Body of pancreas (tissue), 4 donors: Measurements from ENCODE around the gene PTPRM.

Source experiments
- CTCF ChIP-seq, 7 experiments: fragments of 450-650 bp in 4 of 7; fragments of 200-600 bp in 3 of 7; sonication (generic) in 3 of 7; IDR thresholded peaks; one replicate each; pipeline ENCODE4 v1.5.1; 2016 to 2019; ENCODE audit warnings: antibody characterized with exemption in 7 of 7
- POLR2A ChIP-seq, 3 donors: fragments of 450-650 bp; IDR thresholded peaks; one replicate each; pipeline ENCODE4 v1.6.1; 2016; ENCODE audit warnings: antibody characterized with exemption in 3 of 3, mild to moderate bottlenecking in 2 of 3

GRCh38 chr18:8287196-8287885 is 720.2 kb downstream of the PTPRM start:
- TF ChIP-seq CTCF (IDR thresholded peaks at IDR 0.05), result no peak
- no peak for TF ChIP-seq POLR2A (IDR thresholded peaks at IDR 0.05)
